ENCODE results near the gene TTC3.

Gene TTC3

DNA sequence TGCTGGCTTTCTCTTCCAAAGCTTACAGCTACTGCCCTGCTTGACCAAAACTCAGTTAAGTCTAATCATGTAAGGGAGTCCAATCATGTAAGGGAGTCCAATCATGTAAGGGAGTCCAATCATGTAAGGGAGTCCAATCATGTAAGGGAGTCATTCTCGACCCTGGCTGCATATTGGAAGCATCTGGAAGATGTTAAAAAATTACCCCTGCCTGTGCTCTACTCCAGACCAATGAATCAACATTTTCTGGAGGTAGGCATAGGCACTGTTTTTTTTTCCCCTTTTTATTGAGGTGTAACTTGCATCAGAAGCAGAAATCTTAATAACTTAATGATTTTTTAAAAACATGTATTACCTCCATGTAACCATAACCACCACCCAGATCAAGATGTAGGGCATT, 9.6 kb upstream of the TTC3 start:
- no peak for DNase-seq

GRCh38 chr21:37064841-37065240, 8.2 kb upstream of the TTC3 start:
- DNase-seq, result no peak

DNA sequence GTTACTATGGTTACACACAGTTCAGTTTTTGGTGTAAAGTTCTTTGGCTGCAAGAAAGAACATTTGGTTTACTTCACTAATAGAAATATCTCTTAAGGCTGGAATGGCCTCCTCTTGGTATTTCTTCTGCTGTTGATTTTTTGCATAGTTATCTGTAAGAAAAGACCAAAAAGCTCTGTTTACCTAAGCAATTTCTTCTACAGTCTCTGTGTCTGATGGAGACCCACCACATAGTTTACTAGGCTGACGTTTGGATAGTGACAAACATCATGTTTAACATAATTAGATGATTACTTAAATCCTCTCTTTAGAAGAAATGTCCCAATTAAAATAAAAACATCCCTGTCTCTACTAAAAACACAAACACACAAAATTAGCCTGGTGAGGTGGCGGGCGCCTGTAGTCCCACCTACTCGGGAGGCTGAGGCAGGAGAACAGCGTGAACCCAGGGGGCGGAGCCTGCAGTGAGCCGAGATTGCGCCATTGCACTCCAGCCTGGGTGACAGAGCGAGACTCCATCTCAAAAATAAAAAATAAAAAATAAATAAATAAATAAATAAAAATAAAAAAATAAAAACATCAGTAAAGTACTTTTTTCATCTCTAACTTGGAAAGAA, 7.4 kb upstream of the TTC3 start:
- no peak for DNase-seq

- DNase-seq, result peak; percentile 49
Measured at GRCh38 chr21:37071561-37072273, 1.3 kb upstream of the TTC3 start.

GRCh38 chr21:37072274-37072987, 623 bp upstream of the TTC3 start:
- peak; percentile 58 for DNase-seq

- DNase-seq, result no peak
Measured at GRCh38 chr21:37073417-37074196, 553 bp downstream of the TTC3 start.

GRCh38 chr21:37074197-37074510, 1.1 kb downstream of the TTC3 start:
- no peak for DNase-seq

DNA sequence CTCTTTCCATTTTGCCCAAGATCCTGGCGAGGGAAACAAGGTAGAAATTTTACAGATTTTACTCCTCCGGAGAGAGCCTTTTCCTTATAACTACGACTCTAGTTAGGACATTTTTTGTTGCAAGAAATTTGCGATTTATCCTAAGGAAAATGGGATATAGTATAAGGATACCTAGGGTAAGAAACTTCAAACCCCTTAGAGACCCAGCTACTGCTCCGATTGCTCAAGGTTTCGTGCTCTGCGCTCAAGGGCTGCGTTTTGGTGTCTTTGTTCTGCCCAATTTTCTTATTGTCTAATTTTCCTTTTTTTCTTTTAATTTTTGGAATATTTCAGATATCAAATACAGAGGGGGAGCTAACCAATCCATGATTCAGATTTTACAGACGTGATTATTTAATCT, 1.5 kb downstream of the TTC3 start:
- DNase-seq, result no peak

DNA sequence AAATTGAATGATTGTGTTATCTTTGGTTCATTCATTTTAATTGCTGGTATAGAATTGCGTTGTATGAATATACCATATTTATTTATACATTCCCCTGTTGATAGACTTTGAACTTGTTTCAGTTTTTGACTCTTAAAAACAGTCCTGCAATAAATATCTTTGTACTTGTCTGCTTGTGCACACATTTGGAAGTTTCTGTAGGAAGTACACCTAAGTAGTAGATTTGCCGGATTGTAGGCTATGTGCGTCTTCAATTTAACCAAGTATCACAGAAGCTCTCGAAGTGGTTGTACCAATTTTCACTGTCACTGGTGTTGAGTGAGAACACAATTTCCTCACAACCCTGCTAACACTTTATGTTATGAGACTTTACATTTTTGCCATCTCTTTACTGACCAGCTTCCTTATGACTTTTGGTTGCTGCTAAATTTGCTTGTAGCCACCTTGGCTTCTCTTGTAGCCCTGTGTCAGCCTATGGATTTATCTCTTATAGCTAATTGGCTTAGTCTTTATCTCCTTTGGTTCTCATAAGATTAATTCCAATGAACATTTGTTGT, 2.2 kb downstream of the TTC3 start:
- DNase-seq, result no peak

DNA sequence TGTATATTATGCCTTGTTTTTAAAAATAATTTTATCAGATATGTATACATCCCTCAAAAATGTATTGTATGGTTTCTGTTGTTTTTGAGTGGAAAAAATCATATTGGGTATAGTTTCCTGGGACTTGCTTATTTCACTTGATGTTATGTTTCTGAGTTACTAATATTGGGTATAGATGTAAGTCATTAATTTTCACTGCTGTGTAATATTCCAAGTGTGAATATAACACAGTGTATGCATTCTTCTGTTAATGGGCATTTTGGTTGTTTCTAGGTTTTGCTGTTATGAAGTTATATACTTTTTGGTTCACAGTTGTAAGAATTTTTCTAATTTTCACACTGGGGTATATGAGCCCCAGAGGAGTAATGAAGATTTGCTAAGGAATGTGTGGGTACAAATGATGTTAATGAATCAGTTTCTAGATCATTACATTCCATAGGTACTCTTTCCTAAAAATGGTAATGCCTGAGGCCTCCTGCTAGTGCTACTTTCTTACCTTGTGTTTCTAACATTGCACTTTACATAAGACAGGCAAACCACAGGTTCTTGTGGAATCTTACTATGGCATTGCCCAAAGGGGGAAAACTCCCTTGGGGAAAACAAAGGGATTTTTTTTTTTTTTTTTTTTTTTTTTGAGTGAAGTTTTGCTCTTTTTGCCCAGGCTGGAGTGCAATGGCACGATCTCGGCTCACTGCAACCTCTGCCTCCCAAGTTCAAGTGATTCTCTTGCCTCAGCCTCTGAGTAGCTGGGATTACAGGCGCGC, 3.2 kb downstream of the TTC3 start:
- DNase-seq, result no peak

- no peak for DNase-seq
Measured at GRCh38 chr21:37077403-37077802, 4.3 kb downstream of the TTC3 start.

- DNase-seq, result no peak
Measured at GRCh38 chr21:37079211-37079824, 6.3 kb downstream of the TTC3 start.

DNA sequence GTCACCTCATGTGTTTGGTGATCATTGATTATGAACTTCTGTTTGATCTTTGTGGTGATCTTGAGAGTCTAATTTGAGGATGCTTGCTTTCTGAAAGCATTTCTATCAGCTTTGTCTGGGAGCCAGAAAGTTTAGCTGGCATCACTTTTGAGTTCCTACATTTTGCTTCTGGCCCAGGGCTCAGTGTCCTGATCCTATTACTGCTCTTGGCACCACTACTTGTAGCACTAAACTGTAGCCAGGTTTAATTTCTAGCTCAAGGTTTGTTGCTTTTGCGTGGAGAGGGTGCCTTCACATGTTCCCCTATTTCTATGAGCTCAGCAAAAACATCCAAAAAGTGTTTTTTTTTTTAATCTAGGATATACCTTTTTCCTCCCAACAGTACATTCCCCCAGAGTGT, 9.3 kb downstream of the TTC3 start:
- no peak for DNase-seq

- no peak for DNase-seq
Measured at GRCh38 chr21:37082856-37083528, 9.9 kb downstream of the TTC3 start.

GRCh38 chr21:37085726-37086125, 12.7 kb downstream of the TTC3 start:
- DNase-seq, result no peak

DNA sequence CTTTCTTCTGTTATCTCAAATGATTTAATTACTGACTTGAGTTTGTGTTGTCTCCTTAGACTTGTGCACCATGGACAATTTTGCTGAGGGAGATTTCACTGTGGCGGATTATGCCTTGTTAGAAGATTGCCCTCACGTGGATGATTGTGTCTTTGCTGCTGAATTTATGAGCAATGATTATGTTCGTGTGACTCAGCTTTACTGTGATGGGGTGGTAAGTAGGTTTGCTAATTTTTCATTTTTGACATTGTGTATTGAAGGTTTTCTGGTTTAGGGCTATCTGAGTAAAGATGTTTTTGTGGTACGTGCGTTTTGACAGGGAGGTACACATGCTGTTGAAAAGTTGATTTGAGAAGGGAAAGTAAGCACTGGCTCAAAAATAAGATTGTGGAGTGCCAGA, 14.1 kb downstream of the TTC3 start:
- peak; percentile 68 for DNase-seq

- DNase-seq, result no peak
Measured at GRCh38 chr21:37088186-37088735, 15.2 kb downstream of the TTC3 start.

GRCh38 chr21:37093977-37094376, 20.9 kb downstream of the TTC3 start:
- no peak for DNase-seq

GRCh38 chr21:37095821-37096220, 22.8 kb downstream of the TTC3 start:
- DNase-seq, result no peak

GRCh38 chr21:37098751-37099150, 25.7 kb downstream of the TTC3 start:
- no peak for DNase-seq

GRCh38 chr21:37100316-37100715, 27.3 kb downstream of the TTC3 start:
- no peak for DNase-seq

Measured in NCI-H2107 (cell line).